Measurements from ENCODE around the gene GLIS2. TPM values are rescaled to one million over a fixed set of nuclear protein-coding genes. Genes with fewer than 3 reads are reported as not detected.

GLIS2 gene
- total and polyA plus RNA-seq, 4 donors: 0.68 to 1.4 (median 1.1) TPM

DNA sequence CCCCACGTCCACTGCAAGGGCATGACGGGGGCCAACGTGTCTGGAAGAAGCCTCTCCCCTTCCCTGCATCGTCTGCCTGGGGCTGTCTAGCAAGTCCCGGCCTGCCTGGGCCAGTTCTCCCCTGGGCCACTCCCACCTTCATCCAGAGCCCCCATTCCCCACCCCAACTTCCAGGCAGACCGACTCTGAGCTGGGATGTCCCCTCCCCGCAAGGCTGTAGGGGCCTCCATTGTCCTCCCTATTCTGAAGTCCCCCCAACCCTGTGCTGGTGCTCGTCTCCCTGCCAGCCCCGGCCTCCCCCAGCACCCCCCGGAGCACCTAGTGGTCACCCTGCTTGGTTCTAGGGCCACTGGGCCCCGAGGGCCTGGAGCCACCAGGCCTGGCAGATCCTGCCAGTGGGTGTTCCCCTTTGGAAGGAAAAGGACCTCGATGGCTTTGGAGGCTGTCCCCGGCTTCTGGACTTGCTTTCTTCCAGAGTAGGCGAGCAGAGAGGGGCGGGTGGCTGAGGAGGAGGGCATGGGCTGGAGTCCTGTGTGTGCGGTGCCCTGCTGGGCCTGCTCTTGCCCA lies 4.8 kb downstream of the GLIS2 start:
- Histone ChIP-seq H3K9ac (ENCODE audit: low read depth in 1 of 2, low read length in 2 of 2) (no peak overlapping the region), H3K4me1 (ENCODE audit: control insufficient read depth in 4 of 4, insufficient read depth in 4 of 4, low read length in 3 of 4) (peaks cover 10 to 50% (median 18%) of the 10 kb centered on the region in 4 donors)

More for the DNA sequence above, 4.8 kb downstream of the GLIS2 start:
- WGBS: 83% methylated on average over 16 of the region's 16 CpGs
- no peaks in the 10 kb centered on the region for H3K9me3 ChIP-seq (ENCODE audit: control insufficient read depth in 4 of 4, low read length in 3 of 4)
- DNase-seq (ENCODE audit: low spot score): no peak
- H3K27me3 ChIP-seq (ENCODE audit: control insufficient read depth in 4 of 4, insufficient read depth in 4 of 4, low read length in 3 of 4): no peaks in the 10 kb centered on the region
- H3K36me3 ChIP-seq (ENCODE audit: control insufficient read depth in 4 of 4, insufficient read depth in 3 of 4, low read depth in 1 of 4, low read length in 3 of 4): no peaks in the 10 kb centered on the region
- no peak overlapping the region for H3K4me3 ChIP-seq (ENCODE audit: low read depth in 1 of 3, low read length in 3 of 3)
- TF ChIP-seq, protein P1, sequence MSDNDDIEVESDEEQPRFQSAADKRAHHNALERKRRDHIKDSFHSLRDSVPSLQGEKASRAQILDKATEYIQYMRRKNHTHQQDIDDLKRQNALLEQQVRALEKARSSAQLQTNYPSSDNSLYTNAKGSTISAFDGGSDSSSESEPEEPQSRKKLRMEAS (IDR thresholded peaks at IDR 0.05): no peak
- TF ChIP-seq, protein P2, sequence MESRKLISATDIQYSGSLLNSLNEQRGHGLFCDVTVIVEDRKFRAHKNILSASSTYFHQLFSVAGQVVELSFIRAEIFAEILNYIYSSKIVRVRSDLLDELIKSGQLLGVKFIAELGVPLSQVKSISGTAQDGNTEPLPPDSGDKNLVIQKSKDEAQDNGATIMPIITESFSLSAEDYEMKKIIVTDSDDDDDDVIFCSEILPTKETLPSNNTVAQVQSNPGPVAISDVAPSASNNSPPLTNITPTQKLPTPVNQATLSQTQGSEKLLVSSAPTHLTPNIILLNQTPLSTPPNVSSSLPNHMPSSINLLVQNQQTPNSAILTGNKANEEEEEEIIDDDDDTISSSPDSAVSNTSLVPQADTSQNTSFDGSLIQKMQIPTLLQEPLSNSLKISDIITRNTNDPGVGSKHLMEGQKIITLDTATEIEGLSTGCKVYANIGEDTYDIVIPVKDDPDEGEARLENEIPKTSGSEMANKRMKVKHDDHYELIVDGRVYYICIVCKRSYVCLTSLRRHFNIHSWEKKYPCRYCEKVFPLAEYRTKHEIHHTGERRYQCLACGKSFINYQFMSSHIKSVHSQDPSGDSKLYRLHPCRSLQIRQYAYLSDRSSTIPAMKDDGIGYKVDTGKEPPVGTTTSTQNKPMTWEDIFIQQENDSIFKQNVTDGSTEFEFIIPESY (IDR thresholded peaks at IDR 0.05): no peak
- TF ChIP-seq, protein P3, sequence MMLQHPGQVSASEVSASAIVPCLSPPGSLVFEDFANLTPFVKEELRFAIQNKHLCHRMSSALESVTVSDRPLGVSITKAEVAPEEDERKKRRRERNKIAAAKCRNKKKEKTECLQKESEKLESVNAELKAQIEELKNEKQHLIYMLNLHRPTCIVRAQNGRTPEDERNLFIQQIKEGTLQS (IDR thresholded peaks at IDR 0.05): no peak
- TF ChIP-seq RAD21 (IDR thresholded peaks at IDR 0.05) (no peak), YY1 (IDR thresholded peaks at IDR 0.05) (no peak), JUND (IDR thresholded peaks at IDR 0.05) (no peak), TAF1 (conservative IDR thresholded peaks at IDR 0.05) (no peak), RXRA (IDR thresholded peaks at IDR 0.05) (no peak), FOXA1 (IDR thresholded peaks at IDR 0.05) (no peak), NR2F2 (IDR thresholded peaks at IDR 0.05) (no peak)
- TF ChIP-seq, protein P4, sequence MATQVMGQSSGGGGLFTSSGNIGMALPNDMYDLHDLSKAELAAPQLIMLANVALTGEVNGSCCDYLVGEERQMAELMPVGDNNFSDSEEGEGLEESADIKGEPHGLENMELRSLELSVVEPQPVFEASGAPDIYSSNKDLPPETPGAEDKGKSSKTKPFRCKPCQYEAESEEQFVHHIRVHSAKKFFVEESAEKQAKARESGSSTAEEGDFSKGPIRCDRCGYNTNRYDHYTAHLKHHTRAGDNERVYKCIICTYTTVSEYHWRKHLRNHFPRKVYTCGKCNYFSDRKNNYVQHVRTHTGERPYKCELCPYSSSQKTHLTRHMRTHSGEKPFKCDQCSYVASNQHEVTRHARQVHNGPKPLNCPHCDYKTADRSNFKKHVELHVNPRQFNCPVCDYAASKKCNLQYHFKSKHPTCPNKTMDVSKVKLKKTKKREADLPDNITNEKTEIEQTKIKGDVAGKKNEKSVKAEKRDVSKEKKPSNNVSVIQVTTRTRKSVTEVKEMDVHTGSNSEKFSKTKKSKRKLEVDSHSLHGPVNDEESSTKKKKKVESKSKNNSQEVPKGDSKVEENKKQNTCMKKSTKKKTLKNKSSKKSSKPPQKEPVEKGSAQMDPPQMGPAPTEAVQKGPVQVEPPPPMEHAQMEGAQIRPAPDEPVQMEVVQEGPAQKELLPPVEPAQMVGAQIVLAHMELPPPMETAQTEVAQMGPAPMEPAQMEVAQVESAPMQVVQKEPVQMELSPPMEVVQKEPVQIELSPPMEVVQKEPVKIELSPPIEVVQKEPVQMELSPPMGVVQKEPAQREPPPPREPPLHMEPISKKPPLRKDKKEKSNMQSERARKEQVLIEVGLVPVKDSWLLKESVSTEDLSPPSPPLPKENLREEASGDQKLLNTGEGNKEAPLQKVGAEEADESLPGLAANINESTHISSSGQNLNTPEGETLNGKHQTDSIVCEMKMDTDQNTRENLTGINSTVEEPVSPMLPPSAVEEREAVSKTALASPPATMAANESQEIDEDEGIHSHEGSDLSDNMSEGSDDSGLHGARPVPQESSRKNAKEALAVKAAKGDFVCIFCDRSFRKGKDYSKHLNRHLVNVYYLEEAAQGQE (IDR thresholded peaks at IDR 0.05): no peak
- TF ChIP-seq, protein P5, sequence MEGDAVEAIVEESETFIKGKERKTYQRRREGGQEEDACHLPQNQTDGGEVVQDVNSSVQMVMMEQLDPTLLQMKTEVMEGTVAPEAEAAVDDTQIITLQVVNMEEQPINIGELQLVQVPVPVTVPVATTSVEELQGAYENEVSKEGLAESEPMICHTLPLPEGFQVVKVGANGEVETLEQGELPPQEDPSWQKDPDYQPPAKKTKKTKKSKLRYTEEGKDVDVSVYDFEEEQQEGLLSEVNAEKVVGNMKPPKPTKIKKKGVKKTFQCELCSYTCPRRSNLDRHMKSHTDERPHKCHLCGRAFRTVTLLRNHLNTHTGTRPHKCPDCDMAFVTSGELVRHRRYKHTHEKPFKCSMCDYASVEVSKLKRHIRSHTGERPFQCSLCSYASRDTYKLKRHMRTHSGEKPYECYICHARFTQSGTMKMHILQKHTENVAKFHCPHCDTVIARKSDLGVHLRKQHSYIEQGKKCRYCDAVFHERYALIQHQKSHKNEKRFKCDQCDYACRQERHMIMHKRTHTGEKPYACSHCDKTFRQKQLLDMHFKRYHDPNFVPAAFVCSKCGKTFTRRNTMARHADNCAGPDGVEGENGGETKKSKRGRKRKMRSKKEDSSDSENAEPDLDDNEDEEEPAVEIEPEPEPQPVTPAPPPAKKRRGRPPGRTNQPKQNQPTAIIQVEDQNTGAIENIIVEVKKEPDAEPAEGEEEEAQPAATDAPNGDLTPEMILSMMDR (IDR thresholded peaks at IDR 0.05; ENCODE audit: low read depth, low read length, missing input control): no peak
- no peak overlapping the region for H3K27ac ChIP-seq (ENCODE audit: low read depth in 1 of 2, low read length in 2 of 2)

Measured in liver (tissue), 9 donors.